Testis (tissue), 2 donors: ENCODE results near the gene UNC80.

Experiments used
- POLR2A ChIP-seq: fragments of 450-650 bp; IDR thresholded peaks from one replicate; pipeline ENCODE4 v1.6.1; 2017; ENCODE audit warnings: antibody characterized with exemption, mild to moderate bottlenecking, moderate library complexity
- TF ChIP-seq, protein P1 (sequence below), 3 experiments: fragments of 450-650 bp in 2 of 3; fragments of 200-600 bp in 1 of 3; sonication (generic) in 1 of 3; IDR thresholded peaks; one replicate each; pipeline ENCODE4 v1.5.1; 2016 to 2019; ENCODE audit warnings: antibody characterized with exemption in 3 of 3, mild to moderate bottlenecking in 2 of 3, moderate library complexity in 1 of 3

DNA sequence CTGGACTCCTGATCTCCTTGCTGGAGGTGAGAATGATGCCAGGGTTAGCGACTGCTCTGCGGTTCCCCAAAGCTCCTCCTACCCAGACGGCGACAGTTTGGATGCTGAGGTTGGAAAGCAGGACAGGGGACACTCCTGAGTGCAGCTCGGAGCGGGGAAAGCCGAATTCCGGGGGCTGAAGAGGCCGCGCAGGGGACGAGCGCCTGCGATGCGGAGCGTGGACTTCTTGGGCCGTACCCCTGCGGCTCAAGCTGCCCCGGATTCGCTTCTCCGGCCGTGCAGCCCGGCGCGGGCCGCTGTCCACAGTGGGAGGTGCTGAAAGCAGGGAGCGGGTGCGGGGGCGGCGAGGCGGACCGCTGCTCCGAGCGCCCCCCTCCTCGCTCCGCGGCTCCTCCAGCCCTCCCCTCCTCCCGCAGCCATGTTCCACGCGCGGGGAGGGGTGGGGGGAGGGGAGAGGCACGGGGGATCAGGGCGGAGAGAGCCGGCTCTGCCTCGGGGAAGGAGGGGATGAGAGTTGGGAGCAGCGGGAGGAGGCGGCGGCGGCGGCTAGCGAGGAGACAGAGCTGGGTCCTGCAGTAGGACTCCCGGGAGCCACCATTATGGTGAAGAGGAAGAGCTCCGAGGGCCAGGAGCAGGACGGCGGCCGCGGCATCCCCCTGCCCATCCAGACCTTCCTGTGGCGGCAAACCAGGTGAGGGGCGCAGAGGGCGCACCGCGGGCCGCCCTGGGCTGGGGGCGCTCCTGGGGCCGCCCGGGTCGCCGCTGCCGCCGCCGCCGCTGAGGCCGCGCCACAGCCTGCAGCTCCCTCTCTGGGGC is at the start of gene UNC80:
- TF ChIP-seq, protein P1, sequence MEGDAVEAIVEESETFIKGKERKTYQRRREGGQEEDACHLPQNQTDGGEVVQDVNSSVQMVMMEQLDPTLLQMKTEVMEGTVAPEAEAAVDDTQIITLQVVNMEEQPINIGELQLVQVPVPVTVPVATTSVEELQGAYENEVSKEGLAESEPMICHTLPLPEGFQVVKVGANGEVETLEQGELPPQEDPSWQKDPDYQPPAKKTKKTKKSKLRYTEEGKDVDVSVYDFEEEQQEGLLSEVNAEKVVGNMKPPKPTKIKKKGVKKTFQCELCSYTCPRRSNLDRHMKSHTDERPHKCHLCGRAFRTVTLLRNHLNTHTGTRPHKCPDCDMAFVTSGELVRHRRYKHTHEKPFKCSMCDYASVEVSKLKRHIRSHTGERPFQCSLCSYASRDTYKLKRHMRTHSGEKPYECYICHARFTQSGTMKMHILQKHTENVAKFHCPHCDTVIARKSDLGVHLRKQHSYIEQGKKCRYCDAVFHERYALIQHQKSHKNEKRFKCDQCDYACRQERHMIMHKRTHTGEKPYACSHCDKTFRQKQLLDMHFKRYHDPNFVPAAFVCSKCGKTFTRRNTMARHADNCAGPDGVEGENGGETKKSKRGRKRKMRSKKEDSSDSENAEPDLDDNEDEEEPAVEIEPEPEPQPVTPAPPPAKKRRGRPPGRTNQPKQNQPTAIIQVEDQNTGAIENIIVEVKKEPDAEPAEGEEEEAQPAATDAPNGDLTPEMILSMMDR (IDR thresholded peaks at IDR 0.05): no peak
- no peak for TF ChIP-seq POLR2A
